Islet of Langerhans (tissue), 1 donor: ENCODE results near the gene SKP1.

ENCODE experiments used
- FAIRE-seq: peaks from one replicate; lab custom pipeline; 2011; peaks lifted over from hg19 to GRCh38; lab: Jason Lieb, UNC

Gene SKP1

GRCh38 chr5:134128648-134128995 lies 48.1 kb downstream of the SKP1 start:
- FAIRE-seq = no peak

- FAIRE-seq = no peak
These were observed 48.6 kb downstream of the SKP1 start for GRCh38 chr5:134127988-134128647.

- FAIRE-seq = no peak
These were observed 49.3 kb downstream of the SKP1 start for GRCh38 chr5:134127376-134127861.

- no peak for FAIRE-seq
These were observed 51.4 kb downstream of the SKP1 start for GRCh38 chr5:134125039-134126015.

- no peak for FAIRE-seq
These were observed 52.3 kb downstream of the SKP1 start for GRCh38 chr5:134124289-134125038.

GRCh38 chr5:134123360-134123759 lies 53.4 kb downstream of the SKP1 start:
- FAIRE-seq = no peak

- no peak for FAIRE-seq
These were observed 54.2 kb downstream of the SKP1 start for GRCh38 chr5:134122530-134122929.

- FAIRE-seq = no peak
These were observed 56.2 kb downstream of the SKP1 start for GRCh38 chr5:134120386-134121138.

- FAIRE-seq = no peak
These were observed 57.0 kb downstream of the SKP1 start for GRCh38 chr5:134119720-134120119.

- no peak for FAIRE-seq
These were observed 58.4 kb downstream of the SKP1 start for GRCh38 chr5:134118212-134118835.

GRCh38 chr5:134116789-134117761 lies 59.7 kb downstream of the SKP1 start:
- FAIRE-seq = no peak

GRCh38 chr5:134116286-134116685 lies 60.5 kb downstream of the SKP1 start:
- FAIRE-seq = no peak

GRCh38 chr5:134115806-134116175 lies 61.0 kb downstream of the SKP1 start:
- no peak for FAIRE-seq

GRCh38 chr5:134114886-134115805 lies 61.6 kb downstream of the SKP1 start:
- no peak for FAIRE-seq

- FAIRE-seq = no peak
These were observed 62.6 kb downstream of the SKP1 start, which contains the start of gene TCF7 for GRCh38 chr5:134113902-134114875. TSS of gene TCF7 (plus strand) at chr5:134114681. CDS start at chr5:134114907, 226 bp downstream.

GRCh38 chr5:134113363-134113889 lies 63.3 kb downstream of the SKP1 start:
- FAIRE-seq = no peak

- no peak for FAIRE-seq
These were observed 63.9 kb downstream of the SKP1 start for GRCh38 chr5:134112726-134113362.
